Peyer's patch (tissue), 4 donors: ENCODE results near the gene TSR2.
"Not testable (repeated sequence)": the region's sequence is repeated elsewhere in the genome, so short reads cannot be mapped to it uniquely, and the experiment has no call there.

Experiments
- POLR2A ChIP-seq, 2 donors: fragments of 450-650 bp; IDR thresholded peaks; one replicate each; pipeline ENCODE4 v1.5.1; 2017; ENCODE audit warnings: antibody characterized with exemption in 2 of 2, mild to moderate bottlenecking in 2 of 2, moderate library complexity in 2 of 2
- TF ChIP-seq, protein P1 (sequence below), 6 experiments: fragments of 450-650 bp in 4 of 6; fragments of 200-600 bp in 2 of 6; sonication (generic) in 1 of 6; IDR thresholded peaks; one replicate each; pipeline ENCODE4 v1.5.1; 2017 to 2019; ENCODE audit warnings: antibody characterized with exemption in 6 of 6, mild to moderate bottlenecking in 3 of 6, moderate library complexity in 1 of 6

DNA sequence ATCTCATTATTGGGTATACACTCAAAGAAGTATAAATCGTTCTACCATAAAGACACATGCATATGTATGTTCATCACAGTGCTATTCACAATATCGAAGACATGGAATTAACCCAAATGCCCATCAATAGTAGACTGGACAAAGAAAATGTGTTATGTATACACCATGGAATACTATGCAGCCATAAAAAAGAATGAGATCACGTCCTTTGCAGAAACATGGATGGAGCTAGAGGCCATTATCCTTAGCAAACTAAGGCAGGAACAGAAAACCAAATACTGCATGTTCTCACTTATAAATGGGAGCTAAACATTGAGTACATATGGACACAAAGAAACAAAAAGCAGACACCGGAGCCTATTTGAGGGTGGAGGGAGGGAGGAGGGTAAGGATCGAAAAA, 49.6 kb downstream of the TSR2 start:
- TF ChIP-seq POLR2A (IDR thresholded peaks at IDR 0.05), result not testable (repeated sequence)
- TF ChIP-seq, protein P1, sequence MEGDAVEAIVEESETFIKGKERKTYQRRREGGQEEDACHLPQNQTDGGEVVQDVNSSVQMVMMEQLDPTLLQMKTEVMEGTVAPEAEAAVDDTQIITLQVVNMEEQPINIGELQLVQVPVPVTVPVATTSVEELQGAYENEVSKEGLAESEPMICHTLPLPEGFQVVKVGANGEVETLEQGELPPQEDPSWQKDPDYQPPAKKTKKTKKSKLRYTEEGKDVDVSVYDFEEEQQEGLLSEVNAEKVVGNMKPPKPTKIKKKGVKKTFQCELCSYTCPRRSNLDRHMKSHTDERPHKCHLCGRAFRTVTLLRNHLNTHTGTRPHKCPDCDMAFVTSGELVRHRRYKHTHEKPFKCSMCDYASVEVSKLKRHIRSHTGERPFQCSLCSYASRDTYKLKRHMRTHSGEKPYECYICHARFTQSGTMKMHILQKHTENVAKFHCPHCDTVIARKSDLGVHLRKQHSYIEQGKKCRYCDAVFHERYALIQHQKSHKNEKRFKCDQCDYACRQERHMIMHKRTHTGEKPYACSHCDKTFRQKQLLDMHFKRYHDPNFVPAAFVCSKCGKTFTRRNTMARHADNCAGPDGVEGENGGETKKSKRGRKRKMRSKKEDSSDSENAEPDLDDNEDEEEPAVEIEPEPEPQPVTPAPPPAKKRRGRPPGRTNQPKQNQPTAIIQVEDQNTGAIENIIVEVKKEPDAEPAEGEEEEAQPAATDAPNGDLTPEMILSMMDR (IDR thresholded peaks at IDR 0.05), result not testable (repeated sequence)
